NOMO-1 treated with DMSO at 0.1 percent for 48 hours (cell line): ENCODE data around the gene DLX5.

Experiments
- DNase-seq: peaks from one replicate; lab custom pipeline; 2025; ENCODE audit not compliant: unreplicated experiment; lab: John Stamatoyannopoulos, UW

DLX5 gene

GRCh38 chr7:96992192-96993005, 32.2 kb downstream of the DLX5 start:
- no peak for DNase-seq

GRCh38 chr7:96991546-96992191, 33.0 kb downstream of the DLX5 start:
- DNase-seq, result no peak

GRCh38 chr7:96989859-96990317, 34.7 kb downstream of the DLX5 start:
- no peak for DNase-seq

GRCh38 chr7:96989241-96989858, 35.3 kb downstream of the DLX5 start:
- DNase-seq, result no peak

- no peak for DNase-seq
Measured at GRCh38 chr7:96987719-96988118, 36.9 kb downstream of the DLX5 start.

GRCh38 chr7:96986901-96987300, 37.7 kb downstream of the DLX5 start:
- DNase-seq, result no peak

GRCh38 chr7:96985992-96986391, 38.6 kb downstream of the DLX5 start:
- no peak for DNase-seq

- DNase-seq, result no peak
Measured at GRCh38 chr7:96982586-96982985, 42.0 kb downstream of the DLX5 start.

GRCh38 chr7:96979551-96980276, 44.9 kb downstream of the DLX5 start:
- no peak for DNase-seq

GRCh38 chr7:96977445-96977844, 47.2 kb downstream of the DLX5 start:
- no peak for DNase-seq

GRCh38 chr7:96976106-96976505, 48.5 kb downstream of the DLX5 start:
- no peak for DNase-seq

- DNase-seq, result no peak
Measured at GRCh38 chr7:96973986-96974385, 50.6 kb downstream of the DLX5 start.

GRCh38 chr7:96970739-96971138, 53.9 kb downstream of the DLX5 start:
- no peak for DNase-seq
